ENCODE measurements around the gene ABI3.

The ABI3 gene

GRCh38 chr17:49226771-49227435 lies 16.4 kb downstream of the ABI3 start:
- no peak for DNase-seq

- peak; percentile 24 for DNase-seq
These were observed 17.1 kb downstream of the ABI3 start for GRCh38 chr17:49227436-49228261.

- no peak for DNase-seq
These were observed 18.7 kb downstream of the ABI3 start for GRCh38 chr17:49229076-49229804.

- DNase-seq, result no peak
These were observed 19.5 kb downstream of the ABI3 start for GRCh38 chr17:49229805-49230600.

- DNase-seq, result peak; percentile 60
These were observed 20.4 kb downstream of the ABI3 start, which contains the start of gene PHOSPHO1 for GRCh38 chr17:49230636-49231562. Gene PHOSPHO1, minus strand, starts transcription at chr17:49230787. Its CDS starts 4,096 bp downstream, at chr17:49226691.

- no peak for DNase-seq
These were observed 21.0 kb downstream of the ABI3 start for GRCh38 chr17:49231563-49231894.

GRCh38 chr17:49234509-49235080 lies 24.1 kb downstream of the ABI3 start:
- no peak for DNase-seq

- no peak for DNase-seq
These were observed 25.4 kb downstream of the ABI3 start for GRCh38 chr17:49235896-49236295.

GRCh38 chr17:49239963-49240362 lies 29.5 kb downstream of the ABI3 start:
- no peak for DNase-seq

- no peak for DNase-seq
These were observed 30.1 kb downstream of the ABI3 start for GRCh38 chr17:49240619-49241018.

GRCh38 chr17:49241040-49241439 lies 30.5 kb downstream of the ABI3 start:
- no peak for DNase-seq

- DNase-seq, result no peak
These were observed 31.3 kb downstream of the ABI3 start for GRCh38 chr17:49241692-49242397.

GRCh38 chr17:49242813-49243212 lies 32.3 kb downstream of the ABI3 start:
- DNase-seq, result no peak

- DNase-seq, result no peak
These were observed 34.3 kb downstream of the ABI3 start for GRCh38 chr17:49244839-49245238.

GRCh38 chr17:49247944-49248343 lies 37.4 kb downstream of the ABI3 start:
- no peak for DNase-seq

- DNase-seq, result no peak
These were observed 38.8 kb downstream of the ABI3 start for GRCh38 chr17:49249292-49249794.

- no peak for DNase-seq
These were observed 39.5 kb downstream of the ABI3 start for GRCh38 chr17:49249890-49250522.

GRCh38 chr17:49252148-49252695 lies 41.7 kb downstream of the ABI3 start:
- no peak for DNase-seq

GRCh38 chr17:49254066-49254465 lies 43.6 kb downstream of the ABI3 start:
- DNase-seq, result no peak

GRCh38 chr17:49255125-49255524 lies 44.6 kb downstream of the ABI3 start:
- no peak for DNase-seq

Data from amniotic stem cell (primary cell).